Midbrain (tissue), 1 donor: ENCODE data around the gene PPFIBP2.

Source experiments
- DNase-seq: peaks from one replicate; lab custom pipeline; 2025; lab: John Stamatoyannopoulos, UW

The PPFIBP2 gene

GRCh38 chr11:7551571-7551970 is 37.8 kb downstream of the PPFIBP2 start:
- DNase-seq, result no peak

DNA sequence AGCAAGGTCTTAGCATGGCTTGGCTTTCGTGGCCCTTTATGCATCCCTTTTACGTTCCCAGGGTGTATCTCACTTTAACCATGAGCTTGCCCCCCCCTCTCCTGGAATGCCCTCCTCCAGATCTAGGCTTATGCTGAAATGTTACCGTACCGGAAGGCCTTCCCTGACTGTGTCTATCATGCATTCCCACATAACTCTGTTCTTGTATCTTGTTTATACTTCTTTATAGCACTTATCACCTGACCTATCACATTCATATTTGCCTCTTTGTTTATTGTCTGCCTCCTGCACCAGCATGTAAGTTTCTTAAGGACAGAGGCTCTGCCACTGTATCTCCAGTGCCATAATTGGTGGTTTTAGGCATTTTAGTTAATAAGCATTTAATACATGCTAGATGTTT is 38.9 kb downstream of the PPFIBP2 start:
- DNase-seq, result no peak

DNA sequence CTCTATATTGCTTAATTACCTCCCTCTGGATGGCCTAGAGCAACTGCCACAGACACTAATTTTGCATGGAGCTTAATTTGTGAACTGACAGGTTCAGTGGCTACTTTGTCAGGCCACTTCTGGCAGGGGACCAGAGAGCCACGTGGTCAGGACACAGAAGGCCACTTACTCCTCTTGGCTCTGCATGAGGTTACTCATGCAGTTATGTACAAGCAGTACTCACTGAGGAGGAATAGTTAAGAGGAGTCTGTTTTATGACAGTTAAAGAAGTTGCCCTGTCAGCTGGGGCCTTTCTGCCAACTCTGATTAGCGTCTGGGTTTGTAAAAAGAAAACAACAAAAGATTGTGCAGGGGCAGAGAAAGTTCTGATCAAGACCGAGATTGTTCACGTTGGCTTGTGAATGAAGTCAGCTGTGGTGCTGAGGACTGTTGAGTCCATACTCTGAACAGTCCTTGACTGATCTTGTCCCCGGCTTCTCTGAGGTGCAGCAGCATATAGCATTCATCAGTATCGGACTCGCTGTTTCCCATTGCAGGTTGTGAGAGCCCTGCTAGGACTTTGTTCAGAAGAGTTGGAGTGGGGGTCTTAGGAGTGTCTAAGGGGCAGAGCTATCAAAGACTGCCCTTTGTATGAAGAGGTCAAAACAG is 41.4 kb downstream of the PPFIBP2 start:
- DNase-seq, result peak; percentile 64

- DNase-seq, result no peak
Observed at GRCh38 chr11:7558046-7558445, 44.2 kb downstream of the PPFIBP2 start.

GRCh38 chr11:7559398-7560283 is 45.8 kb downstream of the PPFIBP2 start:
- no peak for DNase-seq

GRCh38 chr11:7561562-7561961 is 47.8 kb downstream of the PPFIBP2 start:
- no peak for DNase-seq

DNA sequence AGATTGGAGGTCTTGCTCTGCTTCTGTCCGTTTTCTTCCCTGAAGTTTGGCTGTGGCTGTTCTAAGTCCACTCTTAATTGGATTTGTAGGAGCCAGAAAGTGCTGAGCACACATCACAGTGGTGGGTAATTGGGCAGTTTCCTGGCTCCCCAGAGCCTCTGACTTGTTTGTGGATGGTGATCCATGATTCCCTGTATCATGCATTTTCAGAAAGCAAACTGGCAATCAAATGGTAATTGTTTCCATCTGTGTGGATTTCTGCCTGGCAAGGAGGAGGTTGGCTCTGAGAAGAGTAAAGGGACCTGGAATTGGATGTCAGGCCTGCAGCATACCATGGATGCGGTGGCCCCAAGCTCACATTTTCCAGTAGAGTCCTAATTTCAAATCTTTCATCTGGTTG is 49.5 kb downstream of the PPFIBP2 start:
- DNase-seq, result no peak

DNA sequence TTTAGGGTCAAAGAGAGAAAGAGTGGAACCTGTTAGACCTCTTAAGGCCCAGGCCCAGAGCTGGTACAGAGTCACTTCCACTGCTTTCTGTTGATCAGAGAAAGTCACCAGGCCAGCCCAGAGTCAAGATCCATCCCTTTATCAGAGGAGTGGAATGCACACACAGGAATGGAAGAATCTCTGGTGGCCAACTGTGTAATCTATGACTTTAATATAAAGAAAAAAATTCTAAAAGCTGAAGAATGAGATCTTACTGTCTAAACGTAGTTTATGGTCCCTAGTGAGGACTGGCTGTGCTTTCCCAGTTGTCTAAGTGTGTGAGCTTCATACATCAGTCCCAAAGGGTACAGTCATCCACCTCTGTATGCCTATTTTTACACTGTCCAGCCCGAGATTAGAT is 51.0 kb downstream of the PPFIBP2 start:
- no peak for DNase-seq

DNA sequence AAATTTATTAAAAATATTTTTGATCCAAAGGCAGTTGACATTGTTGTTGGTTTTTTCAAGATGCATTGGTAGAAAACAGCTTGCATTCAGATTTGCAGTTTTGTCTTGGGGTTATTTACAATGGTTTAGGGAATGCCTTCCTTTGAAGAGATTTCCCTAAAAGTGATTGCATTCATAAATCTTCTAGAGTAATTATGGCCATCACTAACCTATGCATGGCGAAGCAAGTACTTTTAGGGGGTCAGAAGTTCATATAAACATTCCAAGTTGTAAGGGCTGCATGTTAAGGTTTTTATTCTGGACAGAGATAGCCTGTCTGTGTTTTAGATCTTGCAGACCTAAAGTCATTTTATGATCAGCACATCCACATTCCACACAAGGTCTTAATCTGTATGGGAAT is 53.5 kb downstream of the PPFIBP2 start:
- DNase-seq, result no peak

DNA sequence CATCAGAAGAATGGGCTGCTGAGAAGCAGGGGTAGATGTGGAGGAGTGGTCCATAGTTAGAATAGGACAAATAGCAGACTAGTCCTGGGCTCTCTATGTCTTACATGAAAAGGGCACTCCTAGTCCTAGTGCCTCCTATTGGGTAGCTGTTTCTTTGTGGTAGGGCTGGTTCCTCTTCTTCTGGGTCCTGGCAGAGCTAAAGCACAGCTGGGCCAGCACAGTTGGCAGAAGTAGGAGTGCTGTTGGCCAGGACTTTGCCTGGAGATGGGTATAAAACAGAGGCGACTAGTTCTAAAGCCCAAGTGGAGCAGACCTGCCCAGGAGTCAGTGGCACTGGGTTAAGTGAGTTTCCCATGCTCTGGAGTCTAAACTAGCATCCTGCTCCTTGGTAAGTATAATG is 55.2 kb downstream of the PPFIBP2 start:
- DNase-seq, result peak; percentile 43

GRCh38 chr11:7570241-7570640 is 56.4 kb downstream of the PPFIBP2 start:
- DNase-seq, result no peak

GRCh38 chr11:7570938-7571521 is 57.2 kb downstream of the PPFIBP2 start:
- no peak for DNase-seq

DNA sequence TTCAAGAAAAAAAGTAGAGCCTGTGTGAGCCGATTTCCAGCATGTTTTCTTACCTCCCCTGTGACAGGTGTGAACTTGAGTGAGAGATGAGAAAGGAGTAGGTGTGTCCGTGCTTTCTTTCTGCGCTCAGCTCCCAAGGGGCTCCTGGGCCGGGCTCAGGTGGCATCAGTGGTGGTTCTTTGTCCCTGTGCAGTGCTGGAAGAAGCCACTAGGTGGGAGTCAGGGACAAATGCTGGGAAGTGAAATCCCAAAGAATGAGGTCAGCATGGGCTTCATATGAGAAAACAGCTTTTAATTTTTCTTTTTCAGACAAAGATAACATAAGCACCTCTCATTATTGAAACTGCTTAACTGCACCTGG is 57.8 kb downstream of the PPFIBP2 start:
- peak; percentile 81 for DNase-seq

DNA sequence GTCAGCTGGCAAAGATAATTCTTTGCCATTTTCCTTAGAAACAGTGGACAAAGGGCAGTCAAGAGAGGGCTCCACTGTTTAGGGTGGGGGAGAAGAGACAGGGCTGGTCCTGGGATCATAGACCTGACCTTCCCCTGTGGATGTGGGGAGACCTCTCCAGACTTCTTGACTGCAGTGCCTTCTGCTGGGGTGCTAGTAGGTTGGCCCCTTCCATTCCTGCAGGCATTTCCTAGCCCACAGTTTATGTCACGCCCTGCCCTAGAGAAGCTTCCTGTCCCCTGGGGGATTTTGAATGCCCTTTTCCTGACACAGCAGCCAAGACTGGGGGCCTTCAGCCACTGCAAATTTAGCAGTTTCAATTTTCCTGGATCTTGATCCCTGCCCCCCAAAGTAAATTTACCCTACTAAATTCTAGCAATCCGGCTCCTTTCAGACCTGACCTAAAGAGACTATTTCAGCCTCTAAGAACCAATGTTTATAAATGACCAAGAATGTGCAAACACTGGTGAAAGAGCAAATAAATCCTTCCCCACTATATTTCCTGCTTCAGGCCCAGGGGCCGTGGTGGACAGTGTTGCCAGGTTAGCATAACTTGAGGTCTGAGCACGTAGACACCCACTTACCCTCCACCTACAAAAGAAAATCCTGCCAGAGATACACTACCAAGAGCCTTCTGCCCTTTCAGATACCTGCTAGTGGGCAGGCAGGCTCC is 58.4 kb downstream of the PPFIBP2 start:
- DNase-seq, result no peak

- no peak for DNase-seq
Observed at GRCh38 chr11:7573193-7573557, 59.4 kb downstream of the PPFIBP2 start.

DNA sequence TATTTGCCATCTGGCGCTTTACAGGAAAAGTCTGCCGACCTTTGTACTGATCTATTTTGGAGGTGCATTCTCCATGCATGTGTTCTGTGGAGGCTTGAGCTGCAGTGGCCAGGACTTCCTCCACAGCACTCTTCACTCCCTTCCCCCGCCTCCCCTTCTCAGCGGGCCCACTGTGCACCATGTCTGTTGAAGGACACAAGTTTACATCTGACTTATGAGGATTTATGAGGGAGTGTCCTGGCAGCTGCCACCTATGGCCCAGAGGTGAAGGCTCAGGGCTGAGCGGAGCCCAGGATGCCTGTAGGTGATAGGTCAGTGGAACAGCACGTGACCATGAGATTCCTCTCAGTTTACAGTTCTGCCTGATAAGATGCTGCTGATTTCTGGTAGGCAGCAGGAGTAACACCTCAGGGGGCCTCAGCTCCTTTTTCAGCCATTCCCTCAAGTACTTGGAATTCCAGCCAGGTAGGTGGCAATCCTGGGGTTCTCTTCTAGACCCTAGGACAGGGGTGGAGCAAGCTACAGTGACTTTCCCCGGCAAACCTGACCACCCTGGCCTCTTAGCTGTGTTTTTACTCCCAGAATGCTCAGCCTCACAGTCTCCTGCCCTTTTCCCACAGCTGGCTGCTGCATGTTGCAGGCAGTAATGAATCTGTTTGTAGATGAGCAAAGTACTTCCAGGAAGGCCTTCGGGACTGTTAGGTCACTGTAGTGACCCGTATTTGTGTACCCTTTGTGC is 59.9 kb downstream of the PPFIBP2 start:
- no peak for DNase-seq

GRCh38 chr11:7574491-7575130 is 60.8 kb downstream of the PPFIBP2 start:
- no peak for DNase-seq

- peak; percentile 28 for DNase-seq
Observed at GRCh38 chr11:7575841-7576725, 62.3 kb downstream of the PPFIBP2 start.

- no peak for DNase-seq
Observed at GRCh38 chr11:7576726-7577290, 63.0 kb downstream of the PPFIBP2 start.
